GM21619 (cell line): ENCODE measurements around the gene TSC22D1.
A peak's percentile ranks its signal among the peaks of the same experiment; 100 is the strongest.
"Not testable (repeated sequence)": the region's sequence is repeated elsewhere in the genome, so short reads cannot be mapped to it uniquely, and the experiment has no call there.

Experiments used
- ATAC-seq: cut with Tn5 transposase; IDR thresholded peaks from one replicate; pipeline ENCODE4 v1.9.1; 2021; ENCODE audit not compliant: unreplicated experiment

TSC22D1 gene

GRCh38 chr13:44575741-44576350, at the start of gene TSC22D1:
TSC22D1 (minus strand) TSS chr13:44576330; CDS start chr13:44576074, 256 bp downstream.
- no peak for ATAC-seq

GRCh38 chr13:44622708-44623107, 46.6 kb upstream of the TSC22D1 start:
- no peak for ATAC-seq

- no peak for ATAC-seq
These were observed 46.1 kb upstream of the TSC22D1 start for GRCh38 chr13:44622261-44622660.

GRCh38 chr13:44620057-44620456, 43.9 kb upstream of the TSC22D1 start:
- no peak for ATAC-seq

GRCh38 chr13:44619651-44620050, 43.5 kb upstream of the TSC22D1 start:
- ATAC-seq = no peak

GRCh38 chr13:44618326-44618725, 42.2 kb upstream of the TSC22D1 start:
- no peak for ATAC-seq

- no peak for ATAC-seq
These were observed 41.5 kb upstream of the TSC22D1 start for GRCh38 chr13:44617648-44618047.

GRCh38 chr13:44609137-44609536, 33.0 kb upstream of the TSC22D1 start:
- ATAC-seq = no peak

GRCh38 chr13:44605721-44606120, 29.6 kb upstream of the TSC22D1 start:
- ATAC-seq = no peak

GRCh38 chr13:44605275-44605674, 29.1 kb upstream of the TSC22D1 start:
- no peak for ATAC-seq

- ATAC-seq = no peak
These were observed 25.5 kb upstream of the TSC22D1 start for GRCh38 chr13:44601586-44601985.

GRCh38 chr13:44593861-44594592, 17.9 kb upstream of the TSC22D1 start:
- not testable (repeated sequence) for ATAC-seq

- ATAC-seq = no peak
These were observed 16.2 kb upstream of the TSC22D1 start for GRCh38 chr13:44592216-44592847.

- no peak for ATAC-seq
These were observed 15.2 kb upstream of the TSC22D1 start for GRCh38 chr13:44591316-44591715.

GRCh38 chr13:44583137-44583536, 7.0 kb upstream of the TSC22D1 start:
- ATAC-seq = no peak

GRCh38 chr13:44578067-44578400, 1.9 kb upstream of the TSC22D1 start:
- ATAC-seq = no peak

GRCh38 chr13:44577236-44578066, 1.3 kb upstream of the TSC22D1 start:
- peak; percentile 50 for ATAC-seq

- peak; percentile 22 for ATAC-seq
These were observed 463 bp upstream of the TSC22D1 start for GRCh38 chr13:44576351-44577235.

GRCh38 chr13:44575035-44575434, 1.1 kb downstream of the TSC22D1 start:
- ATAC-seq = no peak

- no peak for ATAC-seq
These were observed 1.7 kb downstream of the TSC22D1 start for GRCh38 chr13:44574466-44574855.
